Sigmoid colon (tissue), 7 donors: Measurements from ENCODE around the gene LHPP. TPM values are rescaled to one million over a fixed set of nuclear protein-coding genes. Genes with fewer than 3 reads are reported as not detected.

Experiments
- DNase-seq: peaks from one replicate; pipeline ENCODE4 v3.0.0-alpha.2; 2019
- H3K27ac ChIP-seq, 4 donors: fragments of 200-600 bp; sonication (generic); one replicate each; pipeline ENCODE4 v1.5.1; 2016 to 2019; ENCODE audit warnings: mild to moderate bottlenecking in 1 of 4
- H3K27me3 ChIP-seq, 3 donors: fragments of 200-600 bp; sonication (generic); one replicate each; pipeline ENCODE4 v1.5.1; 2019; ENCODE audit warnings: mild to moderate bottlenecking in 1 of 3
- H3K36me3 ChIP-seq, 4 donors: fragments of 200-600 bp; sonication (generic); one replicate each; pipeline ENCODE4 v1.5.1; 2016 to 2019
- H3K4me1 ChIP-seq, 4 donors: fragments of 200-600 bp; sonication (generic); one replicate each; pipeline ENCODE4 v1.5.1; 2017 to 2019
- H3K4me3 ChIP-seq, 4 donors: fragments of 200-600 bp; sonication (generic); one replicate each; pipeline ENCODE4 v1.5.1; 2017 to 2019; ENCODE audit warnings: mild to moderate bottlenecking in 2 of 4, moderate library complexity in 1 of 4
- H3K9me3 ChIP-seq, 4 donors: fragments of 200-600 bp in 3 of 4; sonication (generic) in 3 of 4; one replicate each; pipeline versions ENCODE4 v1.5.1 to v1.6.1; 2013 to 2019
- CTCF ChIP-seq, 4 experiments: fragments of 450-650 bp in 3 of 4; fragments of 200-600 bp in 1 of 4; IDR thresholded peaks; one replicate each; pipeline ENCODE4 v1.5.1; 2016 to 2019; ENCODE audit warnings: antibody characterized with exemption in 4 of 4, mild to moderate bottlenecking in 3 of 4, moderate library complexity in 2 of 4
- EP300 ChIP-seq, 4 donors: sonication (generic); formaldehyde crosslinking; IDR thresholded peaks; one replicate each; pipeline ENCODE4 v1.6.1; 2017; ENCODE audit warnings: antibody characterized with exemption in 4 of 4
- POLR2A ChIP-seq, 2 donors: fragments of 450-650 bp; IDR thresholded peaks; one replicate each; pipeline ENCODE4 v1.6.1; 2016; ENCODE audit warnings: antibody characterized with exemption in 2 of 2, mild to moderate bottlenecking in 2 of 2, moderate library complexity in 2 of 2
- POLR2AphosphoS5 ChIP-seq, 4 donors: sonication (generic); formaldehyde crosslinking; IDR thresholded peaks; one replicate each; pipeline ENCODE4 v1.6.1; 2017; ENCODE audit warnings: antibody characterized with exemption in 4 of 4
- WGBS, 2 donors: extraction: QIAGEN DNeasy Blood & Tissue Kit; methylation state at CpG; one replicate each; pipeline ENCODE4 v1.1.7; 2013; 5-methylcytosine and 5-hydroxymethylcytosine counted together
- intact Hi-C: fragments of 100-400 bp; cut with DNase I; formaldehyde crosslinking; loops from one replicate; pipeline ENCODE4 v1.15.1; 2023
- polyA plus RNA-seq, 3 donors: library from polyadenylated mRNA; stranded (reverse); fragments of 200-250 nt; gene quantifications; one replicate each; pipeline ENCODE4 v1.2.3, GENCODE V29; 2013
- total RNA-seq, 4 donors: library from RNA; depleted of rRNA; stranded (reverse); fragments of >200 nt; gene quantifications; one replicate each; pipeline ENCODE4 v1.1.0, GENCODE V29; 2016
- donor health status: healthy with polysubstance abuse.
- donor health status: Bipolar disorder and iron deficiency.
- donor health status: healthy.

The LHPP gene
- total and polyA plus RNA-seq, 7 donors: 17.1 to 35.7 (median 20.6) TPM

- H3K27ac ChIP-seq: peak overlapping the region in 2 of 4 donors; percentile 82 to 87
- peaks cover 0 to 36% (median 29%) of the 10 kb centered on the region in 4 donors for H3K4me1 ChIP-seq
- TF ChIP-seq POLR2AphosphoS5 (IDR thresholded peaks at IDR 0.05) (no peak), POLR2A (IDR thresholded peaks at IDR 0.05) (no peak), CTCF (IDR thresholded peaks at IDR 0.05) (no peak), EP300 (IDR thresholded peaks at IDR 0.05) (no peak)
- no peaks in the 10 kb centered on the region for H3K36me3 ChIP-seq
- no peak for DNase-seq
- intact Hi-C loops: no loop called here
- no peaks in the 10 kb centered on the region for H3K9me3 ChIP-seq
- H3K4me3 ChIP-seq: no peak overlapping the region
- 93 to 94% methylated on average over 16 of the region's 16 CpGs for WGBS, 2 donors
- H3K27me3 ChIP-seq: no peaks in the 10 kb centered on the region
These were observed 96.2 kb downstream of the LHPP start for GRCh38 chr10:124557648-124558338.

- Histone ChIP-seq H3K36me3 (no peaks in the 10 kb centered on the region), H3K9me3 (no peaks in the 10 kb centered on the region), H3K4me1 (peaks cover 0 to 36% (median 29%) of the 10 kb centered on the region in 4 donors), H3K27me3 (no peaks in the 10 kb centered on the region), H3K27ac (peak overlapping the region; percentile 76 to 87 (median 84)), H3K4me3 (no peak overlapping the region)
- TF ChIP-seq POLR2AphosphoS5 (IDR thresholded peaks at IDR 0.05): no peak
- TF ChIP-seq CTCF (IDR thresholded peaks at IDR 0.05): no peak
- no peak for TF ChIP-seq POLR2A (IDR thresholded peaks at IDR 0.05)
- no peak for TF ChIP-seq EP300 (IDR thresholded peaks at IDR 0.05)
- no peak for DNase-seq
- intact Hi-C loops: no loop called here
- 91 to 96% methylated on average over 23 of the region's 23 CpGs for WGBS, 2 donors
These were observed 97.0 kb downstream of the LHPP start for GRCh38 chr10:124558339-124559321.

GRCh38 chr10:124559372-124560132 lies 97.9 kb downstream of the LHPP start:
- no peak for DNase-seq
- Histone ChIP-seq H3K4me1 (peaks cover 0 to 36% (median 29%) of the 10 kb centered on the region in 4 donors), H3K36me3 (no peaks in the 10 kb centered on the region), H3K4me3 (no peak overlapping the region), H3K27ac (peak overlapping the region; percentile 76 to 87 (median 84)), H3K9me3 (no peaks in the 10 kb centered on the region), H3K27me3 (no peaks in the 10 kb centered on the region)
- TF ChIP-seq POLR2AphosphoS5 (IDR thresholded peaks at IDR 0.05): no peak
- no peak for TF ChIP-seq CTCF (IDR thresholded peaks at IDR 0.05)
- TF ChIP-seq EP300 (IDR thresholded peaks at IDR 0.05): no peak
- TF ChIP-seq POLR2A (IDR thresholded peaks at IDR 0.05): no peak
- WGBS, 2 donors: 92 to 96% methylated on average over 11 of the region's 11 CpGs
- intact Hi-C loops: no loop called here

GRCh38 chr10:124560377-124561105 lies 98.9 kb downstream of the LHPP start:
- DNase-seq: peak; percentile 91
- Histone ChIP-seq H3K4me3 (no peak overlapping the region), H3K36me3 (no peaks in the 10 kb centered on the region), H3K27ac (peak overlapping the region; percentile 76 to 87 (median 84)), H3K9me3 (no peaks in the 10 kb centered on the region), H3K4me1 (peaks cover 0 to 36% (median 29%) of the 10 kb centered on the region in 4 donors), H3K27me3 (no peaks in the 10 kb centered on the region)
- intact Hi-C loops: no loop called here
- no peak for TF ChIP-seq POLR2A (IDR thresholded peaks at IDR 0.05)
- peak; percentile 59 to 84 (median 71) for TF ChIP-seq POLR2AphosphoS5 (IDR thresholded peaks at IDR 0.05)
- no peak for TF ChIP-seq CTCF (IDR thresholded peaks at IDR 0.05)
- TF ChIP-seq EP300 (IDR thresholded peaks at IDR 0.05): peak; percentile 71 to 97 (median 90)
- 62 to 82% methylated on average over 18 of the region's 18 CpGs for WGBS, 2 donors
